PFSK-1 (cell line): Measurements from ENCODE around the gene RNF144B.

ENCODE experiments used
- FOXP2 ChIP-seq: optimal IDR thresholded peaks from 2 replicates; pipeline ENCODE3; 2011; ENCODE audit warnings: borderline replicate concordance, control low read depth, inconsistent platforms; ENCODE audit not compliant: insufficient read depth; ENCODE audit errors: extremely low read length, extremely low read depth
- POLR2AphosphoS5 ChIP-seq: IDR thresholded peaks from 2 replicates; pipeline ENCODE4 v1.6.1; 2012; ENCODE audit warnings: low read depth, mild to moderate bottlenecking, control low read depth, low read length, moderate library complexity
- REST ChIP-seq, 2 experiments: IDR thresholded peaks; 2 replicates each; pipeline versions ENCODE4 v1.6.1 to v1.8.0; 2011 to 2012; ENCODE audit warnings: low read depth in 2 of 2, low read length in 2 of 2, control low read depth in 1 of 2, inconsistent platforms in 1 of 2, mild to moderate bottlenecking in 1 of 2, moderate library complexity in 1 of 2; ENCODE audit not compliant: insufficient read depth in 1 of 2
- SIN3A ChIP-seq: IDR thresholded peaks from 2 replicates; pipeline ENCODE4 v1.6.1; 2012; ENCODE audit warnings: mild to moderate bottlenecking, low read length, moderate library complexity, borderline replicate concordance; ENCODE audit not compliant: insufficient read depth
- TAF1 ChIP-seq: IDR thresholded peaks from 2 replicates; pipeline ENCODE4 v1.6.1; 2012; ENCODE audit warnings: low read length, control low read depth, borderline replicate concordance; ENCODE audit not compliant: insufficient read depth

The RNF144B gene

GRCh38 chr6:18347021-18347577 is 40.1 kb upstream of the RNF144B start:
- TF ChIP-seq SIN3A (no peak), POLR2AphosphoS5 (no peak), REST (IDR thresholded peaks at IDR 0.05; ENCODE audit: insufficient read depth in 1 of 2, low read depth in 2 of 2, low read length in 2 of 2) (no peak), FOXP2 (no peak), TAF1 (no peak)

DNA sequence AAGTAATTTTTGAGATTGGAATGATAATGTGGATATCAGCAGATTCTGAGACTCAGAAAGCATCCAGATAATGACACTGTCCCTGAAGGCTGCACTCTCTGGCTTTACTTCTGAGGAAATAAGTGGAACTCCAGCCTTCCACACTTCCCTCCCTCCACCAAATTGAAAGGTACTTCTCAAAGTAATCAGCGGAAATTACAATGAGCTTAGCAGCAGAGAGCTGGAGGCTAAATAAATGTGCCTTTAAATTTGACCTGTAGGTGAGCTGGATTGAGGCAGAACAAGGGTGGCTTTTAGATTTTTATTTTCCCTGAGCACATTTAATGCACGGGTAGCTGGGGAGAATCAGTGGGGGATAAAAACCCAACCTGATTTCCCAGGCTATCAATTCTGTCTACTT is 39.3 kb upstream of the RNF144B start:
- TF ChIP-seq FOXP2 (no peak), POLR2AphosphoS5 (no peak), SIN3A (no peak), REST (IDR thresholded peaks at IDR 0.05; ENCODE audit: insufficient read depth in 1 of 2, low read depth in 2 of 2, low read length in 2 of 2) (no peak)

GRCh38 chr6:18349386-18349785 is 37.8 kb upstream of the RNF144B start:
- TF ChIP-seq POLR2AphosphoS5 (no peak), SIN3A (no peak), REST (IDR thresholded peaks at IDR 0.05; ENCODE audit: insufficient read depth in 1 of 2, low read depth in 2 of 2, low read length in 2 of 2) (no peak), FOXP2 (no peak), TAF1 (no peak)

GRCh38 chr6:18350271-18350670 is 36.9 kb upstream of the RNF144B start:
- TF ChIP-seq POLR2AphosphoS5 (no peak), REST (IDR thresholded peaks at IDR 0.05; ENCODE audit: insufficient read depth in 1 of 2, low read depth in 2 of 2, low read length in 2 of 2) (no peak), TAF1 (no peak), FOXP2 (no peak), SIN3A (no peak)

GRCh38 chr6:18350712-18351111 is 36.4 kb upstream of the RNF144B start:
- no peak for TF ChIP-seq REST (IDR thresholded peaks at IDR 0.05; ENCODE audit: insufficient read depth in 1 of 2, low read depth in 2 of 2, low read length in 2 of 2)
- TF ChIP-seq POLR2AphosphoS5 = no peak
- TF ChIP-seq FOXP2 = no peak
- no peak for TF ChIP-seq SIN3A
- TF ChIP-seq TAF1 = no peak
